ENCODE results near the gene COQ3.

GRCh38 chr6:99353126-99353525 is 40.9 kb downstream of the COQ3 start:
- no peak for TF ChIP-seq EZH2 (IDR thresholded peaks at IDR 0.05; ENCODE audit: low read length)
- TF ChIP-seq CTCF (optimal IDR thresholded peaks at IDR 0.05 in 1 of 3, IDR thresholded peaks at IDR 0.05 in 1 of 3, conservative IDR thresholded peaks at IDR 0.05 in 1 of 3; ENCODE audit: extremely low read depth in 1 of 3, insufficient read depth in 2 of 3, low read length in 3 of 3): no peak

Measured in keratinocyte (primary cell).